HEK293 (cell line): ENCODE measurements around the gene ZNF83.

Source experiments
- CTCF ChIP-seq: fragments of 450-650 bp; formaldehyde crosslinking; IDR thresholded peaks from 2 replicates; pipeline ENCODE4 v1.5.1; 2016; ENCODE audit warnings: missing biosample characterization, missing genetic modification characterization
- MYNN ChIP-seq: fragments of 450-650 bp; formaldehyde crosslinking; IDR thresholded peaks from 2 replicates; pipeline ENCODE4 v1.5.1; 2016; ENCODE audit warnings: missing biosample characterization, missing genetic modification characterization, borderline replicate concordance
- PRDM10 ChIP-seq: fragments of 450-650 bp; formaldehyde crosslinking; IDR thresholded peaks from 2 replicates; pipeline ENCODE4 v1.5.1; 2016; ENCODE audit warnings: missing biosample characterization, missing genetic modification characterization
- SP3 ChIP-seq: fragments of 450-650 bp; formaldehyde crosslinking; IDR thresholded peaks from 2 replicates; pipeline ENCODE4 v1.5.1; 2016; ENCODE audit warnings: missing biosample characterization, missing genetic modification characterization
- ZBTB48 ChIP-seq: fragments of 450-650 bp; formaldehyde crosslinking; IDR thresholded peaks from 2 replicates; pipeline ENCODE4 v1.5.1; 2016; ENCODE audit warnings: missing biosample characterization, missing genetic modification characterization
- ZNF140 ChIP-seq: fragments of 450-650 bp; formaldehyde crosslinking; IDR thresholded peaks from 2 replicates; pipeline ENCODE4 v1.5.1; 2016; ENCODE audit warnings: missing biosample characterization, missing genetic modification characterization
- ZNF398 ChIP-seq: fragments of 450-650 bp; formaldehyde crosslinking; IDR thresholded peaks from 2 replicates; pipeline ENCODE4 v1.5.1; 2017; ENCODE audit warnings: missing biosample characterization, missing genetic modification characterization

- TF ChIP-seq ZNF140 (tag by site-specific recombination) (no peak), MYNN (tag by site-specific recombination) (no peak), SP3 (tag by site-specific recombination) (no peak), PRDM10 (tag by site-specific recombination) (no peak), ZBTB48 (tag by site-specific recombination) (no peak), CTCF (tag by site-specific recombination) (no peak), ZNF398 (tag by site-specific recombination) (no peak)
Measured at GRCh38 chr19:52660981-52661380, 22.8 kb upstream of the ZNF83 start.
